GM12878 (cell line): ENCODE results near the gene PROSER3. TPM values are rescaled to one million over a fixed set of nuclear protein-coding genes. Genes with fewer than 3 reads are reported as not detected.

Source experiments
- ATAC-seq: fragments of 200-7000 bp; cut with Tn5 transposase; 3 replicates; pipeline ENCODE4 v1.9.1; 2020; ENCODE audit warnings: mild to moderate bottlenecking, moderate library complexity
- BruUV-seq: library from RNA; stranded (reverse); fragments of 400-500 nt; replicated peaks from 2 replicates; lab custom pipeline; 2021; lab: Mats Ljungman, UMichigan
- CTCF ChIA-PET: fragments of 300-600 bp; sonication (Branson Sonifier 250); formaldehyde crosslinking; extraction: SDS; loops from one replicate; lab custom pipeline; 2021; ENCODE audit warnings: inconsistent platforms; lab: Yijun Ruan, JAX
- POLR2A ChIA-PET: fragments of 350-600 bp; formaldehyde crosslinking; extraction: SDS; loops from one replicate; lab custom pipeline; 2021; ENCODE audit warnings: inconsistent platforms; lab: Charles Lee
- RAD21 ChIA-PET: fragments of 300-600 bp; sonication (Branson Sonifier 250); formaldehyde crosslinking; loops from one replicate; lab custom pipeline; 2023; ENCODE audit warnings: antibody characterized with exemption; ENCODE audit not compliant: unreplicated experiment; lab: Charles Lee
- SMC1A ChIA-PET: fragments of 300-600 bp; sonication (Branson Sonifier 250); formaldehyde crosslinking; loops from one replicate; lab custom pipeline; 2023; ENCODE audit not compliant: unreplicated experiment, uncharacterized antibody; lab: Charles Lee
- DNase-seq: peaks from one replicate; pipeline ENCODE4 v3.0.0-alpha.2; 2011; ENCODE audit warnings: low read depth, low spot score
- FAIRE-seq: peaks from 3 replicates; lab custom pipeline; 2011; peaks lifted over from hg19 to GRCh38; lab: Jason Lieb, UNC
- H2AFZ ChIP-seq: 2 replicates; pipeline ENCODE4 v1.6.0; 2011; ENCODE audit warnings: low read depth, low read length, control low read depth; ENCODE audit not compliant: control insufficient read depth
- H3K27ac ChIP-seq: 2 replicates; pipeline ENCODE4 v1.5.1; 2011; ENCODE audit warnings: control low read depth; ENCODE audit not compliant: control insufficient read depth, insufficient read depth
- H3K27me3 ChIP-seq, 2 experiments: replicated peaks in 1 of 2; 2 replicates each; pipeline versions ENCODE4 v1.6.0 to v1.6.1; 2011; ENCODE audit warnings: low read length in 1 of 2; ENCODE audit not compliant: control insufficient read depth in 2 of 2, insufficient read depth in 2 of 2
- H3K36me3 ChIP-seq, 2 experiments: 2 replicates each; pipeline ENCODE4 v1.5.1; 2011; ENCODE audit warnings: low read length in 1 of 2; ENCODE audit not compliant: control insufficient read depth in 2 of 2, insufficient read depth in 2 of 2
- H3K4me1 ChIP-seq: 2 replicates; pipeline ENCODE4 v1.6.1; 2011; ENCODE audit warnings: mild to moderate bottlenecking, low read length, moderate library complexity, mixed read lengths; ENCODE audit not compliant: control insufficient read depth, insufficient read depth
- H3K4me2 ChIP-seq: 2 replicates; pipeline ENCODE4 v1.6.0; 2011; ENCODE audit warnings: control low read depth; ENCODE audit not compliant: control insufficient read depth, insufficient read depth
- H3K4me3 ChIP-seq: fragments of 200-600 bp; sonication (generic); 2 replicates; pipeline ENCODE4 v1.5.1; 2016
- H3K79me2 ChIP-seq: 2 replicates; pipeline ENCODE4 v1.6.0; 2011; ENCODE audit warnings: low read length; ENCODE audit not compliant: control insufficient read depth, insufficient read depth
- H3K9ac ChIP-seq: 2 replicates; pipeline ENCODE4 v1.8.0; 2011; ENCODE audit warnings: low read length, control low read depth, mixed read lengths; ENCODE audit not compliant: control insufficient read depth, insufficient read depth
- H3K9me3 ChIP-seq: replicated peaks from 3 replicates; pipeline ENCODE4 v1.5.1; 2011; ENCODE audit warnings: mild to moderate bottlenecking, low read length; ENCODE audit not compliant: control insufficient read depth, insufficient read depth
- H4K20me1 ChIP-seq: 2 replicates; pipeline ENCODE4 v1.6.0; 2011; ENCODE audit not compliant: control insufficient read depth, insufficient read depth
- CHD4 ChIP-seq: fragments of 200-600 bp; sonication (generic); IDR thresholded peaks from 2 replicates; pipeline ENCODE4 v1.6.1; 2016; ENCODE audit warnings: mild to moderate bottlenecking
- EP300 ChIP-seq, 2 experiments: fragments of 150-350 bp in 1 of 2; IDR thresholded peaks; 2 replicates each; pipeline ENCODE4 v1.6.1; 2011 to 2012; ENCODE audit warnings: low read depth in 2 of 2, low read length in 2 of 2, borderline replicate concordance in 1 of 2, improper control_type of control experiment in 1 of 2, inconsistent platforms in 1 of 2; ENCODE audit not compliant: control insufficient read depth in 1 of 2
- IKZF1 ChIP-seq: fragments of 450-650 bp; conservative IDR thresholded peaks from 2 replicates; pipeline ENCODE4 v1.6.1; 2017; ENCODE audit warnings: antibody characterized with exemption, mild to moderate bottlenecking
- MYB ChIP-seq: fragments of 150-350 bp; IDR thresholded peaks from 2 replicates; pipeline ENCODE4 v1.6.1; 2014; ENCODE audit warnings: mild to moderate bottlenecking, low read depth, low read length, borderline replicate concordance
- RBBP5 ChIP-seq: fragments of 200-600 bp; sonication (generic); conservative IDR thresholded peaks from 2 replicates; pipeline ENCODE4 v1.6.1; 2016
- SUZ12 ChIP-seq: fragments of 200-600 bp; sonication (generic); IDR thresholded peaks from one replicate; pipeline ENCODE4 v1.6.1; 2018; ENCODE audit warnings: antibody characterized with exemption, mild to moderate bottlenecking; ENCODE audit not compliant: unreplicated experiment
- TCF7 ChIP-seq: IDR thresholded peaks from 2 replicates; pipeline ENCODE4 v1.6.1; 2014; ENCODE audit warnings: antibody characterized with exemption, borderline replicate concordance
- ZNF384 ChIP-seq: IDR thresholded peaks from 2 replicates; pipeline ENCODE4 v1.6.1; 2012; ENCODE audit warnings: low read depth, mild to moderate bottlenecking, low read length, improper control_type of control experiment, borderline replicate concordance
- WGBS: methylation state at CpG from one replicate; pipeline ENCODE4 v1.1.6; 2016; ENCODE audit warnings: low lambda C conversion rate; ENCODE audit not compliant: insufficient replicate concordance, insufficient coverage; ENCODE audit errors: missing lambda C conversion rate; 5-methylcytosine and 5-hydroxymethylcytosine counted together
- in situ Hi-C: fragments of 300-500 bp; cut with MboI; formaldehyde crosslinking; loops from 9 replicates; pipeline ENCODE4 v1.14.3; 2018; ENCODE audit warnings: mixed read lengths
- intact Hi-C: fragments of 100-400 bp; cut with micrococcal nuclease; formaldehyde crosslinking; loops from one replicate; pipeline ENCODE4 v1.14.2; 2022; ENCODE audit not compliant: unreplicated experiment
- polyA plus RNA-seq, 11 experiments: library from polyadenylated mRNA; depleted of rRNA in 4 of 11; unstranded in 6 of 11; stranded (reverse) in 5 of 11; fragments of >200 nt; fragmentation: Nextera tagmentation in 4 of 11; fragmentation: Illumina TruSeq in 1 of 11; extraction: Ambion mirVana in 4 of 11; extraction: Trizol in 1 of 11; gene quantifications; 1 replicate in 1 of 11; 2 replicates in 10 of 11; pipeline versions ENCODE4 v1.2.1 to v1.2.3, GENCODE V29; 2011 to 2016; ENCODE audit warnings: inconsistent platforms in 2 of 11, missing spikeins in 2 of 11, low read depth in 1 of 11
- total RNA-seq, 4 experiments: library from RNA; depleted of rRNA in 3 of 4; stranded (reverse); fragments of >200 nt in 3 of 4; fragmentation: Illumina TruSeq in 1 of 4; extraction: Trizol in 1 of 4; gene quantifications; 2 replicates each; pipeline versions ENCODE4 v1.2.1 to v1.2.3, GENCODE V29; 2013 to 2021
- TF ChIP-seq, protein P1 (sequence below): IDR thresholded peaks from 2 replicates; pipeline ENCODE4 v1.6.1; 2011; ENCODE audit warnings: borderline replicate concordance, low read depth, mild to moderate bottlenecking, moderate library complexity, mixed read lengths, low read length; ENCODE audit not compliant: insufficient read depth; ENCODE audit errors: extremely low read length
- TF ChIP-seq, protein P2 (sequence below): fragments of 450-650 bp; conservative IDR thresholded peaks from 2 replicates; pipeline ENCODE4 v1.6.1; 2017; ENCODE audit warnings: mild to moderate bottlenecking, moderate library complexity

Gene PROSER3
- total and polyA plus RNA-seq, 10 of the 15 experiments (the other 5 are each of a cell fraction or from before 2014, with no cell fraction given): 0.85 to 25.1 (median 9.6) TPM

DNA sequence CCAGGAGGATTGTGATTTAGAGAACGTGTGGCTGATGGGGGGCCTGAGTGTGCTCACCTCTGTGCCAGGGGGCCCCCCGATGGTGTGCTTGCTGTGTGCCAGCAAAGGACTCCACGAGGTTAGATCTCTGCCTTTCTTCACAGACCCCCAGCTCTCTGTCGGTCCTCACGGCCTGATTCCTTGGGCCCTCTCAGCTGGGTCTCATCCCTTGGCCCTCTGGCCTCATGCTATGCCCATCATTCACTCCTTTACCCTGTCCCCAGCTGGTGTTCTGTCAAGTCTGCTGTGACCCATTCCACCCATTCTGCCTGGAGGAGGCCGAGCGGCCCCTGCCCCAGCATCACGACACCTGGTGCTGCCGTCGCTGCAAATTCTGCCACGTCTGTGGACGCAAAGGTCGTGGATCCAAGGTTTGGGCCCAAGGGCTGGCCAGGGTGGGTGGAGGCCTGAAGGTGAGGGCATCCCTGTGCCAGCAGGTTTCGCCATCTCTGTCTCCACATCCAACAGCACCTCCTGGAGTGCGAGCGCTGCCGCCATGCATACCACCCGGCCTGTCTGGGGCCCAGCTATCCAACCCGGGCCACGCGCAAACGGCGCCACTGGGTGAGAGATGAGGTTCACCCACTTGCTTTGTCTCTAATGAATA, 32.6 kb upstream of the PROSER3 start (continued):
- TF ChIP-seq, protein P1, sequence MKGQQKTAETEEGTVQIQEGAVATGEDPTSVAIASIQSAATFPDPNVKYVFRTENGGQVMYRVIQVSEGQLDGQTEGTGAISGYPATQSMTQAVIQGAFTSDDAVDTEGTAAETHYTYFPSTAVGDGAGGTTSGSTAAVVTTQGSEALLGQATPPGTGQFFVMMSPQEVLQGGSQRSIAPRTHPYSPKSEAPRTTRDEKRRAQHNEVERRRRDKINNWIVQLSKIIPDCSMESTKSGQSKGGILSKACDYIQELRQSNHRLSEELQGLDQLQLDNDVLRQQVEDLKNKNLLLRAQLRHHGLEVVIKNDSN: no peak
- TF ChIP-seq ZNF384: no peak
- no peak for TF ChIP-seq RBBP5
- TF ChIP-seq, protein P2, sequence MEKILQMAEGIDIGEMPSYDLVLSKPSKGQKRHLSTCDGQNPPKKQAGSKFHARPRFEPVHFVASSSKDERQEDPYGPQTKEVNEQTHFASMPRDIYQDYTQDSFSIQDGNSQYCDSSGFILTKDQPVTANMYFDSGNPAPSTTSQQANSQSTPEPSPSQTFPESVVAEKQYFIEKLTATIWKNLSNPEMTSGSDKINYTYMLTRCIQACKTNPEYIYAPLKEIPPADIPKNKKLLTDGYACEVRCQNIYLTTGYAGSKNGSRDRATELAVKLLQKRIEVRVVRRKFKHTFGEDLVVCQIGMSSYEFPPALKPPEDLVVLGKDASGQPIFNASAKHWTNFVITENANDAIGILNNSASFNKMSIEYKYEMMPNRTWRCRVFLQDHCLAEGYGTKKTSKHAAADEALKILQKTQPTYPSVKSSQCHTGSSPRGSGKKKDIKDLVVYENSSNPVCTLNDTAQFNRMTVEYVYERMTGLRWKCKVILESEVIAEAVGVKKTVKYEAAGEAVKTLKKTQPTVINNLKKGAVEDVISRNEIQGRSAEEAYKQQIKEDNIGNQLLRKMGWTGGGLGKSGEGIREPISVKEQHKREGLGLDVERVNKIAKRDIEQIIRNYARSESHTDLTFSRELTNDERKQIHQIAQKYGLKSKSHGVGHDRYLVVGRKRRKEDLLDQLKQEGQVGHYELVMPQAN: no peak

DNA sequence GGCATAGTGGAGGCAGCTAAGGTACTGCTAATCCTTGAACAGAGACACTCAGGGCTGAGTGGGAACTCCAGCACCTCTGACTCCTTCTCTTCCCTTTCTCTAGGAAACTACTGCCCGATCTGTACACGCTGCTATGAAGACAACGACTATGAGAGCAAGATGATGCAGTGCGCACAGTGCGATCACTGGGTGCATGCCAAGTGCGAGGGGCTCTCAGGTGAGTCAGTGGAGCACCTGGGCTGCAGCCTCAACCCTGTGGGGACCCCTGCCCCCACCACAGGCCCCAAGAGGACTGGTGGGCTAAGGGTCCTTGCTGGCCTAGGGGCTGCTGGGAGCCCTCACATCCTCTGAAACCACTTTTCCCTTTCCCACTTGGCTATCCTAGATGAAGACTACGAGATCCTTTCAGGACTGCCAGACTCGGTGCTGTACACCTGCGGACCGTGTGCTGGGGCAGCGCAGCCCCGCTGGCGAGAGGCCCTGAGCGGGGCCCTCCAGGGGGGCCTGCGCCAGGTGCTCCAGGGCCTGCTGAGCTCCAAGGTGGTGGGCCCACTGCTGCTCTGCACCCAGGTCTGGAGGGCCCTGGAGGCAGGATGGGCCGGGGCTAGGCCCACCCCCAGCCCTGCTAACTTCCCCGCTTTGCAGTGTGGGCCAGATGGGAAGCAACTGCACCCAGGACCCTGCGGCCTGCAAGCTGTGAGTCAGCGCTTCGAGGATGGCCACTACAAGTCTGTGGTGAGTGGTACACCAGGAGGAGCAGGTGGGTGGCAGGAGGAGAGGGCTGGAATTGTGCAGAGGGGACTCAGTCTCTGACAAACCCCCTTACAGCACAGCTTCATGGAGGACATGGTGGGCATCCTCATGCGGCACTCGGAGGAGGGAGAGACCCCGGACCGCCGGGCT, 30.7 kb upstream of the PROSER3 start:
- no peaks in the 10 kb centered on the region for H3K9me3 ChIP-seq
- DNase-seq (no peak), FAIRE-seq (no peak), ATAC-seq (no peak)
- H3K4me2 ChIP-seq: no peak overlapping the region
- H3K4me3 ChIP-seq: no peak overlapping the region
- no peak overlapping the region for H3K27ac ChIP-seq
- in situ Hi-C loops (no loop called here), intact Hi-C loops (no loop called here)
- CTCF ChIA-PET: interaction anchor here (1.5 kb wide), 1 partner anchor 13 kb away, joined by 3 read pairs; no protein-coding TSS in a partner anchor
- no peak overlapping the region for H3K9ac ChIP-seq
- no TSS peak for BruUV-seq
- no peaks in the 10 kb centered on the region for H3K27me3 ChIP-seq
- H2AFZ ChIP-seq: no peak overlapping the region
- no peaks in the 10 kb centered on the region for H3K79me2 ChIP-seq
- SMC1A ChIA-PET: no interaction called here
- H4K20me1 ChIP-seq: no peaks in the 10 kb centered on the region; the same call in 1 of the 2 replicates
- RAD21 ChIA-PET: no interaction called here
- no peaks in the 10 kb centered on the region for H3K4me1 ChIP-seq
- 97% methylated on average over 24 of the region's 25 CpGs for WGBS
- peaks cover 34 to 52% of the 10 kb centered on the region in 2 experiments for H3K36me3 ChIP-seq
- no peak for TF ChIP-seq IKZF1
- TF ChIP-seq SUZ12: no peak
- no peak for TF ChIP-seq CHD4
- no peak for TF ChIP-seq TCF7
- no peak for TF ChIP-seq MYB
- TF ChIP-seq EP300 (IDR thresholded peaks at IDR 0.05; ENCODE audit: borderline replicate concordance in 1 of 2, control insufficient read depth in 1 of 2, low read depth in 2 of 2, low read length in 2 of 2): no peak
- TF ChIP-seq, all 136 proteins: peak for 0
- POLR2A ChIA-PET: interaction anchor here (0.6 to 1.0 kb wide), 3 partner anchors 9 to 21 kb away, joined by 3 to 5 read pairs (median 4); no protein-coding TSS in a partner anchor
